Activated T-cell treated with anti-CD3 and anti-CD28 coated beads, Interleukin-2, amount 50 U/mL, for 1 hour (primary cell): Measurements from ENCODE around the gene MRPL20.

ENCODE experiments used
- DNase-seq: peaks from one replicate; pipeline ENCODE4 v3.0.0-alpha.2; 2020

MRPL20 gene

GRCh38 chr1:1359664-1360468, 47.2 kb downstream of the MRPL20 start:
- DNase-seq: no peak

DNA sequence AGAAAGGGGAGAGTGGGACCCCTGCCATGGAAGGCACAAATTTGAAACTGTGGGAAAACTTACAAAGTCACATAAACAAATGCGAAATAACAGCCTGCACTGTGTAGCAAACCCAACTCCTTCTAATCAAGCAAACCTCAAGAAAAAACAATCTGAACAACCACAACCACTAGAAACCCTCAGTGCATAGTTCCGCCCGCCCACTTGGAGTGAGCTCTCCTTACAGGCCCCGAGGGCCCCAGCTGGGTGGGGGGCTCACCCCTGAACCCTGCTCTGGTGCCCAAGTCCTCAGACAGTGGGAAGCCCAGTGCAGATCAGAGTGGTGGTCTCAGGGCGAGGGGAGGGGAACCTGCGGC, 47.8 kb downstream of the MRPL20 start:
- no peak for DNase-seq

GRCh38 chr1:1358433-1359271, 48.4 kb downstream of the MRPL20 start, which contains the start of gene MXRA8:
TSS of gene MXRA8 (minus strand) at chr1:1358555. CDS start at chr1:1358504, 51 bp downstream.
- DNase-seq: no peak

GRCh38 chr1:1357871-1358432, 49.1 kb downstream of the MRPL20 start:
- DNase-seq: no peak

DNA sequence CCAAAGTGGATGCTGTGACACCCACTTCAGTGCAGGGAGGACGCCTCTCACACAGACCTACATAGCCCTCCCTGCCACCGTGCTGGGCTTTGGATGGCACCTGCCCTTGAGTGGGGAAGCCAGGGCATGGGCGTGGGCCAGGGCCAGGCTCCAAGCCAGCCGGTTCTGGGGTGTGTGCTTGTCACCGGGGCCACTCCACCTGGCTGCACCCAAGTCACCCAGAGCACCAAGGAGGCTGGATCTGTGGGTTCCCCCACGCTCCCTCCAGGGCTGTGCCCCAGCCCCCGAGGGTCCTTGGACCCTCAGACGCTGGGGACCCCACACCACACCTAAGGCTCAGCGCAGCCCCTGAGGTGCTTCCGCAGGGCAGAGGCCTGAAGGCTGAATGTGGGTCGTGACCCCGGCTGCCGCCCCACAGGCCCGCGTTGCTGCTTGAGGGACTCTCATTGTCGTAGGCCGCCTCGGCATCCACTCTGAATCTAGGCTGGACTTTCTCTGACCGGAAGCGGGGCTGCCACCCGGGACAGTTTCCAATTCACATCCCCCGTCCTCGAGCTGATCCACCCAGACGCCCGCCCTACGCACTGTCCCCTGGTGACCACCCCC, 50.2 kb downstream of the MRPL20 start:
- DNase-seq: no peak

- DNase-seq: no peak
These were observed 50.8 kb downstream of the MRPL20 start for GRCh38 chr1:1356166-1356795.

- no peak for DNase-seq
These were observed 51.7 kb downstream of the MRPL20 start for GRCh38 chr1:1355416-1355815.

GRCh38 chr1:1354271-1355247, 52.5 kb downstream of the MRPL20 start:
- peak; percentile 57 for DNase-seq

DNA sequence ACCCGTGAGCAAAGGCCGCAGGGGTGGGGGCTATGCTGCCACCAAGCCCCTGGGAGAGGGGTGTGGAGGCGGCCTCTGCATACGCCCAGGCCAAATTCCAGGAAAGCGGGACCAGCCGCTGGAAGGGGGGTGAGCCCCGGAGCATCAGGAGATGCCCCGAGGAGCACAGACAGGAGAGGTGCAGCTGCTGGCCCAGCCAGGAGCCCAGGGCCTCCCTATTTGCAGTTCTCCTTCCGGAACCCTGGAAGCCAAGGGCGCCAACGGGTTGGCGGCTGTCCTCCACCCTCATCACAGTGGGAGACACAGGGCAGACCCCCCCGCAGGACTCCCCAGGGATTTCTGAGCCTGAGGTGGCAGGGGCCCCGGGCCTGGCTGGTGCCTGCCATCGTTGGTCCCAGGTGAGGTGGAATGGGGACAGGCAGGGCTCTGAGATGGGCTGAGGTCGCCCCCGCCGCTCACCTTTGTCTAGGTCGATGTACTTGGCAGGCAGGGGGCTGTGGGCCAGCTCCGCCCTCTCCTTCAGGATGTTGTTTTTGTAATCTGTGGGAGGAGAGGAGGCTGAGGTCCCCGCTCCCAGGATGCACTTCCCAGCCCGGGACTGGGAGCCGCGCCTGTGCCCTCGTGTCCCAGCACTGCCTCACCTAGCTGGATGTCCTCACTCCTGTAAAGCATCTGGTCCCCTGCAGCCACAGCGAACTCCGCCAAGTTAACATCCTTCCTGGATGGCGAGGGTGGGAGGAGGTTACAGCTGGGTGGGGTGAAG, 53.5 kb downstream of the MRPL20 start:
- DNase-seq: no peak

DNA sequence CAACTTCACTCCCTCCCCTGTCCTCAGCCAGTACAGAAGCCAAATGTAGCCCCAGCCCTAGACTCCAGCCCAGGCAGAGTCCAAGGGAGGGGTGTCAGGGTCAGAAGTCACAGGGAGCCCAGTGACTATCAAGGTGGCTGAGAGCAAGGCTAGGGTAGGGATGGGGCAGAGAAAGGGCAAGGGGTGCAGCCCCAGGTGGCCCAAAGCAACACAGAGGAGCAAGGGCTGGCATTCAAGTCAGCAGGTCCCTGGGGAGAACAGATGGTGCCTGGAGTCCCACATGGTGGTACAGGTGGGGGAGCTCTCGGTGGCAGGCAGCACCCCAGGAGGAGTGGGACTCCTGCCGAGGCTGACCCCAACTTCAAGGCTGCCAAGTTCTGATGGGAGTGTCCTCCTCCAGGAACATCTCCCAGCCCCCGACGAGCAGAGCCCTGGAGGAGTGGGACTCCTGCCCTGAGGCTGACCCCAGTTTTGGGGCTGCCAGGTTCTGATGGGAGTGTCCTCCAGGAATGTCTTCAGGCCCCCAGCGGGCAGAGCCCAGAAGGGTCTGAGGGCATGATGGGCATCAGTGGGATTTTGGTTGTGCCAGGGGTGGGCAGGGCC, 54.2 kb downstream of the MRPL20 start:
- no peak for DNase-seq
